HG03196 (cell line): ENCODE measurements around the gene SLC38A7.
"Not testable (repeated sequence)": the region's sequence is repeated elsewhere in the genome, so short reads cannot be mapped to it uniquely, and the experiment has no call there.

Source experiments
- ATAC-seq: cut with Tn5 transposase; IDR thresholded peaks from one replicate; pipeline ENCODE4 v1.9.1; 2021; ENCODE audit not compliant: unreplicated experiment

The SLC38A7 gene

GRCh38 chr16:58684354-58685083, at the start of gene SLC38A7:
TSS of gene SLC38A7 (minus strand) at chr16:58684770. CDS start at chr16:58680126, 4,644 bp downstream.
- peak; percentile 96 for ATAC-seq

GRCh38 chr16:58733671-58734458, 49.3 kb upstream of the SLC38A7 start, which contains the start of gene GOT2:
TSS of gene GOT2 (minus strand) at chr16:58734316. CDS start at chr16:58734228, 88 bp downstream.
- ATAC-seq = peak; percentile 90

- no peak for ATAC-seq
These were observed 48.7 kb upstream of the SLC38A7 start for GRCh38 chr16:58733248-58733670.

- peak; percentile 48 for ATAC-seq
These were observed 48.1 kb upstream of the SLC38A7 start for GRCh38 chr16:58732545-58733247.

GRCh38 chr16:58730724-58731370, 46.3 kb upstream of the SLC38A7 start:
- no peak for ATAC-seq

- ATAC-seq = no peak
These were observed 43.4 kb upstream of the SLC38A7 start for GRCh38 chr16:58727796-58728568.

GRCh38 chr16:58727028-58727781, 42.6 kb upstream of the SLC38A7 start:
- ATAC-seq = no peak

GRCh38 chr16:58723109-58723508, 38.5 kb upstream of the SLC38A7 start:
- ATAC-seq = no peak

- ATAC-seq = no peak
These were observed 33.4 kb upstream of the SLC38A7 start for GRCh38 chr16:58717994-58718393.

- no peak for ATAC-seq
These were observed 31.9 kb upstream of the SLC38A7 start for GRCh38 chr16:58716468-58716867.

- ATAC-seq = no peak
These were observed 29.2 kb upstream of the SLC38A7 start for GRCh38 chr16:58713742-58714141.

- no peak for ATAC-seq
These were observed 24.8 kb upstream of the SLC38A7 start for GRCh38 chr16:58709333-58709732.

- ATAC-seq = no peak
These were observed 14.6 kb upstream of the SLC38A7 start for GRCh38 chr16:58699151-58699550.

- no peak for ATAC-seq
These were observed 10.8 kb upstream of the SLC38A7 start for GRCh38 chr16:58695368-58695767.

- ATAC-seq = no peak
These were observed 7.9 kb upstream of the SLC38A7 start for GRCh38 chr16:58692450-58692849.

GRCh38 chr16:58686985-58687706, 2.6 kb upstream of the SLC38A7 start:
- ATAC-seq = not testable (repeated sequence)

GRCh38 chr16:58685084-58685449, 497 bp upstream of the SLC38A7 start:
- no peak for ATAC-seq

- no peak for ATAC-seq
These were observed 593 bp downstream of the SLC38A7 start for GRCh38 chr16:58684001-58684353.

- no peak for ATAC-seq
These were observed 4.8 kb downstream of the SLC38A7 start for GRCh38 chr16:58679763-58680162.
